GM10266 (cell line): ENCODE measurements around the gene SEC16B.

Experiments
- DNase-seq: peaks from one replicate; pipeline ENCODE4 v3.0.0; 2012; ENCODE audit errors: extremely low spot score
- TF ChIP-seq, protein P1 (sequence below): IDR thresholded peaks from 2 replicates; pipeline ENCODE4 v1.5.1; 2012; ENCODE audit warnings: mild to moderate bottlenecking, low read depth; ENCODE audit not compliant: control insufficient read depth, insufficient read depth; ENCODE audit errors: missing control alignments

SEC16B gene

DNA sequence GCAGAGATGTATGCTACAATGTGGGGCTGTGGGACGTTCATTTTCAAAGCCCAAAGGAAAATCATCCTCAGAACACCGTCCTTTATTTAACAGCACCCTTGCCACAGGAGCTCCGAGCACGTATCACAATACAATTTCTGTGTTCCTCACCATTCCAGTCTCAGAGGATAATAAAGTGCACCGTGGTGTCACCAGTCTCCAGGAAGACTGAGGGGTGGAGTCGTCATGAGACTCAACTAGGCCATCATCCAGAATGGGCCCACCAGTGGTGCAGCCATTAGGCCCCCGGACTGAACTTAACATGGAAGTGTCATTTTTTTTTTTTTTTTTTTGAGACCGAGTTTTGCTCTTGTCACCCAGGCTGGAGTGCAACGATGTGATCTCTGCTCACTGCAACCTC is 17.2 kb downstream of the SEC16B start:
- DNase-seq: no peak
- TF ChIP-seq, protein P1, sequence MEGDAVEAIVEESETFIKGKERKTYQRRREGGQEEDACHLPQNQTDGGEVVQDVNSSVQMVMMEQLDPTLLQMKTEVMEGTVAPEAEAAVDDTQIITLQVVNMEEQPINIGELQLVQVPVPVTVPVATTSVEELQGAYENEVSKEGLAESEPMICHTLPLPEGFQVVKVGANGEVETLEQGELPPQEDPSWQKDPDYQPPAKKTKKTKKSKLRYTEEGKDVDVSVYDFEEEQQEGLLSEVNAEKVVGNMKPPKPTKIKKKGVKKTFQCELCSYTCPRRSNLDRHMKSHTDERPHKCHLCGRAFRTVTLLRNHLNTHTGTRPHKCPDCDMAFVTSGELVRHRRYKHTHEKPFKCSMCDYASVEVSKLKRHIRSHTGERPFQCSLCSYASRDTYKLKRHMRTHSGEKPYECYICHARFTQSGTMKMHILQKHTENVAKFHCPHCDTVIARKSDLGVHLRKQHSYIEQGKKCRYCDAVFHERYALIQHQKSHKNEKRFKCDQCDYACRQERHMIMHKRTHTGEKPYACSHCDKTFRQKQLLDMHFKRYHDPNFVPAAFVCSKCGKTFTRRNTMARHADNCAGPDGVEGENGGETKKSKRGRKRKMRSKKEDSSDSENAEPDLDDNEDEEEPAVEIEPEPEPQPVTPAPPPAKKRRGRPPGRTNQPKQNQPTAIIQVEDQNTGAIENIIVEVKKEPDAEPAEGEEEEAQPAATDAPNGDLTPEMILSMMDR: no peak

DNA sequence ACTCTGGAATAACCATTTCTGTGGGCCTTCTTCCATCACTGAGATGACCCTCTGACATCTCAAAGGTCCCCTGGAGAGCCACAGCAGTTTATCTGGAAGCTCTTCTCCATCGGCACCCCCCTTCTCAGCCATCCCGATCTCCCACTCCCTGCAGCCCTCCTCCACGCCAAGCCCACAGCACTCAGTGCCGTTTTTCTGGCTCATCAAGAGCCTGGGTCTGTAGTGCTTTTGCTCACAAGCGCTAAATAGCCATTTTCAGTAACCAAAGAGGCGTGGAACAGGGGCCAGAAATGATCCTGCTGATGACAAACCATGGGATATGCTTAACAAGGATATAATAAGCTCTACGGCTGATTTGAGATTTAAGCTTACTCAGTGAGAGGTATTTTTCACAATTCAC is 17.6 kb downstream of the SEC16B start:
- no peak for DNase-seq
- TF ChIP-seq, protein P1: no peak

DNA sequence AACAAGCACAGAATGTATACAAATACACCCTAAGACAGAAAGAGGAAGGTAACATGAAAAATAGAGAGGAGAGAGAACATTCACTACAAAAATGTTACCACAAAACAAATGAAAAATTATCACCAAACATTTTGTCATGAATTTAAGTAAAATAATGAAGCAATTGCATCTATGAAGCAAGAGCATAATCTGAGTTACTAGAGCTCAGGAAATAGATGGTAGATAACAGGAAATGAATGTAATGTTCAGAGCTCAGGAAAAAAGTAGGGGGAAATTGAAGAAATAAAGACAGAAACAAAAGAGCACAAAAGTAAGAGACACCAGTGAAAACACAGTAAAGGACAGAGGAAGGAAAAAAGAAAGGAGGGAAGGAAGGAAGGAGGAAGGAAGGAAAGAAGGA is 19.4 kb downstream of the SEC16B start:
- DNase-seq: no peak

DNA sequence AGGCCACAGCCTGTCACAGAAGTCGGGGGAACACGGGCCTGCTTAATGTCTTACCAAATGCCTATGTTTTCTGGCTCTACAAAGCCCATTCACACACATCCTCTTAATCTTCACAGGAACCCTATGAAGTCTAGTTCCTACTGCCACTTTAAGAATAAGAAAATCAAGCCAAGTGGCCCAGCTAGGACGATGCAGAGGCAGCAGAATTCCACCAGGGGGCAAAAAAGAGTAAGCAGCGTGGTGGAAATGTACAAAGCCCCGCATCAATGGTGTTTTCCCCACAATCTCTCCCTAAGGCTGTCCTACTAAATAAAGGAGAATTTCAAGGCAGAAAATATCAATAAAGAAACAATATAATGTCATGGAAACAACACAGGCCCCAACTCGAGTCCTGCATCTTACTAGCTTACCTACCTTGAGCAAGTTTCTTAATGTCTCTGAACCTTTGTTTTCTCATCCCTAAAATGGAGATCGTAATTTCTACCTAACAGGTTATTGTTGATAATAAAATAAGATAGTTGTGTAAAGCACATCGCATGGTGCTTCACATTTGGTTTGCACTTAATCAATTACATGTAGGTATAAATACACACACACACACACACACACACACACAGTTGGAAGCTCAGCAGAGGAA is 21.4 kb downstream of the SEC16B start:
- TF ChIP-seq, protein P1: peak; percentile 82
- peak; percentile 47 for DNase-seq

More for the DNA sequence above, 19.4 kb downstream of the SEC16B start:
- TF ChIP-seq, protein P1: no peak

DNA sequence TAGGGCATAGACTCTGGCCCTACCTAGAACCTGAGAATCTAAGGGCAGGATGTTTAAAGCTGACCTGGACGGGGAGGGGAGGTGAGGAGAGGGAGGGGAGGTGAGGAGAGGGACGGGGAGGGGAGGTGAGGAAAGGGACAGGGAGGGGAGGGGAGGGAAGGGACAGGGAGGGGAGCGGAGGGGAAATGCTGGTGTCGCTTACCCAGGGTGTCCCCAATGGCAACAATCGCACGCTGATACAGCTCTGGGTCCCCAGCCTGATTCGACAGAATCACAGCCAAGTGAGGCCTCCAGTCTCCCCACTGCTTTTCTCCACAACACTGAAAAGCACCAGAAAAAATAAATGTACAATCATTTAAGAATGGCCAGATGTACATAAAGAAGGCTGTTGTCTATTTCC is 22.2 kb downstream of the SEC16B start:
- TF ChIP-seq, protein P1: no peak
- DNase-seq: no peak

DNA sequence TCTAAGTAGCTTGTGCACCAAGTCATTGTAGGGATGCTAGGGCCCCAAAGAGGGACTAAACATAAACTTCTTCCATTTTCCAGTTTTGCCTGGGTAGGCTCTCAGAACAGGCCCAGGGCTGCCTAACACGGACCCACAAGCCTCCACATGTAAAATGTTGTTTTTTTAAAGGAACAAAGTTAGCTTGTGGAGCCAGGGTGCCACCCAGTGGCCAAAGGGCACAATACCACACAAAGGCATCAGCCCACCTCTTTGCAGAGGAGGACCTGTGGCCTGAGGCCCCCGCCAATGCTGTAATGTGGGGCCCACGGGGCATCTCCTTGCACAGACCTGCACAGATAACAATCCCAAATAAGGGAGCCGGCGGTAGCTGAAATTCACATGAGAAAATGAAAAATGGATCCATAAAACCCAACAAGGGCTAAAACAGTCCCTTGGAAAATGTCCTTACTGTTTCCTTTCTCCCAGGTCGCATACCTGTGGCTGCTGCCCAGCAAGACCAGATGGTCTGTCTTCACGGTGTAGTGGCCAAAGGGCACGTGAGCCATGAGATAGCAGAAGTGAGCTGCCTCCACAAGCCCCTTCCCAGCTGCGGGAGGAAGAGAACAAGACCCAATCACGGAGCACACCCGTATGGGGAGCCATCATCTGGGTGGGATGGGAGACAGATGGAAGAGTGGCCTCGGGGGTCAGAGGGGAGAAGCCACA is 23.8 kb downstream of the SEC16B start:
- TF ChIP-seq, protein P1: peak; percentile 78
- DNase-seq: peak; percentile 48
